HepG2 (cell line): ENCODE measurements around the gene GSX1. TPM values are rescaled to one million over a fixed set of nuclear protein-coding genes. Genes with fewer than 3 reads are reported as not detected.

Experiments used
- ATF3 ChIP-seq: sonication (generic); formaldehyde crosslinking; IDR thresholded peaks from 2 replicates; pipeline ENCODE4 v1.4.0; 2020; ENCODE audit warnings: missing genetic modification reagents
- CHD4 ChIP-seq: fragments of 200-600 bp; sonication (generic); IDR thresholded peaks from 2 replicates; pipeline ENCODE4 v1.7.0; 2017; ENCODE audit warnings: mild to moderate bottlenecking, low read length, borderline replicate concordance
- DR1 ChIP-seq: sonication (generic); formaldehyde crosslinking; IDR thresholded peaks from 2 replicates; pipeline ENCODE4 v1.8.0; 2021; ENCODE audit warnings: mild to moderate bottlenecking, missing genetic modification reagents, inconsistent platforms
- HDAC2 ChIP-seq: sonication (generic); formaldehyde crosslinking; IDR thresholded peaks from 2 replicates; pipeline ENCODE4 v1.4.0; 2020; ENCODE audit warnings: missing genetic modification reagents
- HNF1B ChIP-seq: sonication (generic); formaldehyde crosslinking; IDR thresholded peaks from 2 replicates; pipeline ENCODE4 v1.5.1; 2020; ENCODE audit warnings: mild to moderate bottlenecking, moderate library complexity, missing genetic modification reagents
- HOXA3 ChIP-seq: sonication (generic); formaldehyde crosslinking; IDR thresholded peaks from 2 replicates; pipeline ENCODE4 v1.5.0; 2020; ENCODE audit warnings: missing genetic modification reagents
- KMT2B ChIP-seq: IDR thresholded peaks from 2 replicates; pipeline ENCODE4 v1.6.1; 2016; ENCODE audit warnings: missing genetic modification reagents, missing compliant biosample characterization
- MXD3 ChIP-seq: IDR thresholded peaks from 2 replicates; pipeline ENCODE4 v1.6.1; 2016; ENCODE audit warnings: mild to moderate bottlenecking, missing biosample characterization, missing genetic modification reagents
- NR3C1 ChIP-seq: sonication (generic); formaldehyde crosslinking; IDR thresholded peaks from 2 replicates; pipeline ENCODE4 v1.4.0; 2020; ENCODE audit warnings: missing genetic modification reagents
- PBX2 ChIP-seq: IDR thresholded peaks from 2 replicates; pipeline ENCODE4 v1.6.1; 2016; ENCODE audit warnings: control low read depth
- RBAK ChIP-seq: sonication (generic); formaldehyde crosslinking; IDR thresholded peaks from 2 replicates; pipeline ENCODE4 v1.5.1; 2020; ENCODE audit warnings: mild to moderate bottlenecking, missing genetic modification reagents
- RCOR2 ChIP-seq: IDR thresholded peaks from 2 replicates; pipeline ENCODE4 v1.6.1; 2016; ENCODE audit warnings: missing biosample characterization, missing genetic modification reagents
- SAFB2 ChIP-seq: sonication (generic); formaldehyde crosslinking; IDR thresholded peaks from 2 replicates; pipeline ENCODE4 v1.5.1; 2020; ENCODE audit warnings: missing genetic modification reagents, low read depth, mild to moderate bottlenecking, borderline replicate concordance
- SIN3B ChIP-seq: fragments of 150-350 bp; IDR thresholded peaks from 2 replicates; pipeline ENCODE4 v1.6.1; 2014; ENCODE audit warnings: low read length
- SMARCE1 ChIP-seq: fragments of 450-650 bp; IDR thresholded peaks from 2 replicates; pipeline ENCODE4 v1.6.1; 2017; ENCODE audit warnings: borderline replicate concordance
- SNRNP70 ChIP-seq: fragments of 200-400 bp; formaldehyde crosslinking; IDR thresholded peaks from 2 replicates; pipeline ENCODE4 v1.6.1; 2017; ENCODE audit warnings: mild to moderate bottlenecking, low read depth, low read length, moderate library complexity
- TEAD2 ChIP-seq: sonication (generic); formaldehyde crosslinking; IDR thresholded peaks from 2 replicates; pipeline ENCODE4 v1.9.0; 2021; ENCODE audit warnings: missing genetic modification reagents
- XBP1 ChIP-seq: sonication (generic); formaldehyde crosslinking; IDR thresholded peaks from 2 replicates; pipeline ENCODE4 v1.5.0; 2020; ENCODE audit warnings: missing genetic modification reagents
- ZKSCAN5 ChIP-seq: sonication (generic); formaldehyde crosslinking; IDR thresholded peaks from 2 replicates; pipeline ENCODE4 v1.5.1; 2020; ENCODE audit warnings: mild to moderate bottlenecking, missing genetic modification reagents
- ZKSCAN8 ChIP-seq: IDR thresholded peaks from 2 replicates; pipeline ENCODE4 v1.6.1; 2016; ENCODE audit warnings: borderline replicate concordance, missing genetic modification reagents, missing compliant biosample characterization
- ZNF337 ChIP-seq: sonication (generic); formaldehyde crosslinking; IDR thresholded peaks from 2 replicates; pipeline ENCODE4 v1.5.1; 2020; ENCODE audit warnings: missing genetic modification reagents, low read depth, mild to moderate bottlenecking, borderline replicate concordance
- ZNF350 ChIP-seq: sonication (generic); formaldehyde crosslinking; IDR thresholded peaks from 2 replicates; pipeline ENCODE4 v1.4.0; 2020; ENCODE audit warnings: mild to moderate bottlenecking, low read depth, missing genetic modification reagents, borderline replicate concordance
- ZNF430 ChIP-seq: sonication (generic); formaldehyde crosslinking; IDR thresholded peaks from 2 replicates; pipeline ENCODE4 v1.9.0; 2021; ENCODE audit warnings: mild to moderate bottlenecking, missing genetic modification reagents
- ZNF788 ChIP-seq: sonication (generic); formaldehyde crosslinking; IDR thresholded peaks from 2 replicates; pipeline ENCODE4 v1.5.0; 2020; ENCODE audit warnings: mild to moderate bottlenecking, missing genetic modification reagents, borderline replicate concordance
- ZSCAN5A ChIP-seq: sonication (generic); formaldehyde crosslinking; IDR thresholded peaks from 2 replicates; pipeline ENCODE4 v1.8.0; 2022; ENCODE audit warnings: mild to moderate bottlenecking, missing genetic modification reagents, borderline replicate concordance
- polyA plus RNA-seq, 8 experiments: library from polyadenylated mRNA; depleted of rRNA in 3 of 8; stranded (reverse) in 7 of 8; unstranded in 1 of 8; fragments of >200 nt; fragmentation: Illumina TruSeq in 4 of 8; extraction: Trizol in 4 of 8; gene quantifications; 2 replicates each; pipeline versions ENCODE4 v1.2.1 to v1.2.3, GENCODE V29; 2011 to 2016; ENCODE audit warnings: low read depth in 4 of 8, missing spikeins in 1 of 8, mixed read lengths in 1 of 8; ENCODE audit not compliant: insufficient read depth in 1 of 8
- total RNA-seq, 5 experiments: library from RNA; depleted of rRNA; stranded (reverse); fragments of >200 nt; fragmentation: Illumina TruSeq; extraction: Trizol; gene quantifications; 2 replicates each; pipeline ENCODE4 v1.2.3, GENCODE V29; 2016; ENCODE audit warnings: low read depth in 1 of 5

The GSX1 gene
- total and polyA plus RNA-seq, 2 of the 13 experiments (the other 11 are each of a cell fraction or from before 2014, with no cell fraction given) = not detected

GRCh38 chr13:27792393-27793218 is at the start of gene GSX1 (continued):
- no peak for TF ChIP-seq ZKSCAN5 (CRISPR knock-in tag)
- no peak for TF ChIP-seq NR3C1 (CRISPR knock-in tag)
- TF ChIP-seq MXD3 (CRISPR knock-in tag) = peak; percentile 54; the same call in 1 of the 2 replicates
- TF ChIP-seq ZNF788 (CRISPR knock-in tag) = no peak
- TF ChIP-seq SIN3B = no peak
- TF ChIP-seq SAFB2 (CRISPR knock-in tag) = no peak
- no peak for TF ChIP-seq ATF3 (CRISPR knock-in tag)
- TF ChIP-seq SMARCE1 = no peak
- TF ChIP-seq HOXA3 = peak; percentile 36; the same call in 1 of the 2 replicates
- no peak for TF ChIP-seq CHD4
- 0 out of 2 replicates have a peak, but pooled peaks have one; percentile 61 for TF ChIP-seq ZNF430
- no peak for TF ChIP-seq KMT2B (CRISPR knock-in tag)
- no peak for TF ChIP-seq ZSCAN5A (CRISPR knock-in tag)
- TF ChIP-seq PBX2 (CRISPR knock-in tag) = no peak
- peak; percentile 74 for TF ChIP-seq HDAC2 (CRISPR knock-in tag)
- TF ChIP-seq RBAK (CRISPR knock-in tag) = no peak
- no peak for TF ChIP-seq TEAD2
- TF ChIP-seq HNF1B = no peak
- no peak for TF ChIP-seq SNRNP70
- TF ChIP-seq ZKSCAN8 (CRISPR knock-in tag) = no peak
- no peak for TF ChIP-seq XBP1
- no peak for TF ChIP-seq RCOR2 (CRISPR knock-in tag)
- no peak for TF ChIP-seq DR1 (CRISPR knock-in tag)
- TF ChIP-seq ZNF350 (CRISPR knock-in tag) = no peak
- TF ChIP-seq ZNF337 = no peak
